Epithelial cell of esophagus (primary cell): ENCODE data around the gene MEOX2.

ENCODE experiments used
- DNase-seq: peaks from one replicate; pipeline ENCODE4 v3.0.0; 2010; ENCODE audit warnings: low read depth
- H3K4me3 ChIP-seq: 2 replicates; pipeline ENCODE4 v1.5.1; 2011; ENCODE audit warnings: mild to moderate bottlenecking, low read length, control low read depth
- TF ChIP-seq, protein P1 (sequence below): IDR thresholded peaks from 2 replicates; pipeline ENCODE4 v1.5.1; 2011; ENCODE audit warnings: low read depth, mild to moderate bottlenecking, low read length, control low read depth, inconsistent platforms; ENCODE audit not compliant: insufficient read depth; ENCODE audit errors: missing control alignments

Gene MEOX2

DNA sequence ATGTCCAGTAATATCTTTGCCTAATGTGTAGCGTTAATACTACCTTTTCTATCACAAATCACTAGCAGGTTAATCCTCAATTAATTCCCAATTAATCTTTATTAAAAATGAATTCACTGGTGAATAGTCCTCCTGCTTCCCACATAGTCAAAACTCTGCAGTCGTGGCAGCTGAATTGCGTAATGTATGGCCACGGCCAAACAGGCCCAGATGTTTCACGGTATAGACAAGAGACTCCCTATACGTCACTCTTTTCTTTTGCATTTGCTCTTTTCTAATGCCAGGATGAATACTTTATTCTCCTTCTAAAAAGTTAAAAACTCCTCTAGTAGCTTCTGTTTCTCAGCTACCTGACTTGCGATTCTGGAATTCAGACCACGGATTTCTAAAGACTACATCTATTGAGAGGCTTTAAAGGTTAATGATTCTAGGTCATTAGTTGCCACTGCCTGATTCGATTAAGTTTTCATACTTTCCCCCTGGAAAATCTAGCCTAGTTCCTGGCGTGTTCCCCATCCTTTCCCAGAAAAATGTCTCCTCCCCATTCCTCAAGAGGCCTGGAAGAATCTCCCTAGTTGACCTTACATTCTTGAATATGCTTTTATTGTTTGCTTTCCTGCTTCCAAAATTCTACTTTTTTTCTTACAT, 16.9 kb downstream of the MEOX2 start:
- TF ChIP-seq, protein P1, sequence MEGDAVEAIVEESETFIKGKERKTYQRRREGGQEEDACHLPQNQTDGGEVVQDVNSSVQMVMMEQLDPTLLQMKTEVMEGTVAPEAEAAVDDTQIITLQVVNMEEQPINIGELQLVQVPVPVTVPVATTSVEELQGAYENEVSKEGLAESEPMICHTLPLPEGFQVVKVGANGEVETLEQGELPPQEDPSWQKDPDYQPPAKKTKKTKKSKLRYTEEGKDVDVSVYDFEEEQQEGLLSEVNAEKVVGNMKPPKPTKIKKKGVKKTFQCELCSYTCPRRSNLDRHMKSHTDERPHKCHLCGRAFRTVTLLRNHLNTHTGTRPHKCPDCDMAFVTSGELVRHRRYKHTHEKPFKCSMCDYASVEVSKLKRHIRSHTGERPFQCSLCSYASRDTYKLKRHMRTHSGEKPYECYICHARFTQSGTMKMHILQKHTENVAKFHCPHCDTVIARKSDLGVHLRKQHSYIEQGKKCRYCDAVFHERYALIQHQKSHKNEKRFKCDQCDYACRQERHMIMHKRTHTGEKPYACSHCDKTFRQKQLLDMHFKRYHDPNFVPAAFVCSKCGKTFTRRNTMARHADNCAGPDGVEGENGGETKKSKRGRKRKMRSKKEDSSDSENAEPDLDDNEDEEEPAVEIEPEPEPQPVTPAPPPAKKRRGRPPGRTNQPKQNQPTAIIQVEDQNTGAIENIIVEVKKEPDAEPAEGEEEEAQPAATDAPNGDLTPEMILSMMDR: no peak
- no peak overlapping the region for H3K4me3 ChIP-seq
- no peak for DNase-seq

DNA sequence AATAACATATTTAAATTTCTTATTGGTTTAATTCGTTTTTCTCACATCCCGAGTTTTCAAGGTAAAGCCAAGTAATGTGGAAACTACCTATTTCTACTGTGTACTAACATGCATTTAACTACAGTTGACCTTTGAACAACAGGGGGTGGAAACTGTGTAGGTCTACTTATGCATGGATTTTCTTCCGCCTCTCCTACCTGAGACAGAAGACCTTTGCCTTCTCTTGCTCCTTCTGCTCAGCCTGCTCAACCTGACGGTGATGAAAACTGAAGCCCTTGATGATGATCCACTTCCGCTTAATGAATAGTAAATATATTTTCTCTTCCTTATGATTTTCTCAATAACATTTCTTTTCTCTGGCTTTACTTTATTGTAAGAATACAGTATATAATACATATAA, 18.5 kb downstream of the MEOX2 start:
- H3K4me3 ChIP-seq: no peak overlapping the region
- TF ChIP-seq, protein P1: no peak
- DNase-seq: no peak

DNA sequence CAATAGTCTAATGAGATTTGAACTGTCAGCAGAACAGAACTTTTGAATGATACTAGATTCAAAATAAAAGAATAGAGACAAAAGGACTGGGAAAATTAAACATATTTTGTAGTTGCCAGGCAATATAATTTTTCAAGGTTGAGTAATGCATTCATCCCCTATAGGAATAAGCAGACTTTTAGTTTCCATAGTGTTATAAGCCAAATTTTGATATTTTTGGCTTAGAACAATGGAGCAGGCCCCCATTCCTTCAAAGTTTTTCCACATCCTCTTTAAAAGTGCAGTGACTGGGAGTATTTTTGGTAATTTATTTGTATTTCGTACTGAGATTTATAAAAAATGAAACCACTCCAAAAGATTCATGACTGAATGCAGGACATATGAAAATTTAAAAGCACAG, 24.0 kb downstream of the MEOX2 start:
- no peak for DNase-seq
- H3K4me3 ChIP-seq: no peak overlapping the region
- TF ChIP-seq, protein P1: no peak

DNA sequence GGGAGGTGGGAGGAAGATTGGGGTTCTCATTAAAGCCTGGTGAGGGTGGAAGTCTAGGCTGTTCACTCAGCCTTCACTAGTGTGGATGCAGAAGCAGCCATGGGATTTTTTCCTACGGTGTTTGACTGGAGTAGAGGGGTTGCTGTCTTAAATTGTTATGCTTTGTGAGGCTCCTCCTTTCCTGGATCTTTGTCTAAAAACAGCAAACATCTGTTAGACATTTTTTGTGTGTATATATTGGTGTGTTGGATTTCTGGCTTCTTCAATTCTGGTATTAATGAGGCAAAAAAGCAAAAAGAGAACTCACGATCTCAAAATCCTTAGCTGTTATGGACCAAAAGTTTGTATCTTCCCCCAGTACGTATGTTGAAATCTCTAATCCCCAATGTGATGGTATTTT, 28.2 kb downstream of the MEOX2 start:
- no peak for DNase-seq
- TF ChIP-seq, protein P1: no peak

DNA sequence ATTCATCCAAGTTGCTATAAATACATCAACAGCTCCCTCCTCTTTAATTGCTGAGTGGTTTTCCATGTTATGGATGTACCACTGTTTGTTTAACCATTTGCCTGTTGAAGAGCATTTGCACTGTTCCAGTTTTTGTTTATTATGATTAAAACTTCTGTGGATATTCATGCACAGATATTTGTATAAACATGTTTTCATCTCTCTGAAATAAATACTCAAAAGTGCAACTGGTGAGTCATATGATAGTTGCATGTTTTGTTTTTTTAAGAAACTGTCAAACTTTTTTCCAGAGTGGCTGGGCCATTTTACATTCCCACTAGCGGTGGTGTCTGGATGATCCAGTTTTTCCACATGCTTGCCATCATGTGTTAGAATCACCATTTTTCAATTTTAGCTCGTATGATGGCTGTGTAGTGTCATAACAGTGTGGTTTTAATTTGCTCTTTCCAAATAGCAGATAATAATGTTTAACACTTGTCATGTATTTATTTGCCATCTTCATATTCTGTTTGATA, 33.6 kb downstream of the MEOX2 start:
- TF ChIP-seq, protein P1: no peak
- no peak overlapping the region for H3K4me3 ChIP-seq
- peak; percentile 81 for DNase-seq

More for the DNA sequence above, 28.2 kb downstream of the MEOX2 start:
- no peak overlapping the region for H3K4me3 ChIP-seq

DNA sequence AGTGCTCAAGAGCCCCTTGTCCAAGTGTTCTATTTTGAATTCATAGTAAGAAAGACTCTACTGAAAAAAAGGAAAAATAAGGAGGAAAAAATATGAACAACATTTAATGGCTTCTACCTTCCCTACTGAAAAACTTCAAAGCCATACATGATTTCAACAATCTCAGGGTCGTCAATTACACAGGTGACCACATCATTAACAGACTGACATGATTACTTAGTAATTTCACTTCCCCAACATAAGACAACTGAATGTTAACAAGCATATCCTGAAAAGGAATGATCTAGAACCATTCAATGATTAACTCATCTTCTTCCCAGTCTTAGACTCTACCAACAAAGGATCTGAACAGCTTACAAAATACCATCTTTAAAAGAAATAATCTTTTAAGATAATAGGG, 34.8 kb downstream of the MEOX2 start:
- no peak overlapping the region for H3K4me3 ChIP-seq
- TF ChIP-seq, protein P1: no peak
- no peak for DNase-seq

DNA sequence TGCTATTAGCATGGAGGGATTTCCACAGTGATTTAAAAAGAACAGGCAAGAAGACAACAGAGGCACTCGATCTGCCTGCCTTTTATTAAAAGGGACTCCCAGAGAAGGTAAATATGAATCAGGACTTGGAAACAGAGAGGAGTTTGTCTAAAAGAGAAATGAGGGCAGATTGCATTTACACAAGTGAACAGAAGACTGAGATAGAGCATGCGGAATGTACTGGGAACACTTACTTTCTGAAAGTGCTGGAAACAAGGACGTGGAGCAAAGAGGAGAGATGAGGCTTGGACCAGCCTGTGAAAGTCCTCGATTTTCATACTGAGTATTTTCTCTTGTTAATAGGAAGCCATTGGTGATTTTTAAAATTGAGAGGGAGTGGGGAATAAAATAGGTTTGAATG, 35.7 kb downstream of the MEOX2 start:
- TF ChIP-seq, protein P1: no peak
- H3K4me3 ChIP-seq: no peak overlapping the region
- DNase-seq: no peak
